Left ventricle myocardium inferior (tissue), 1 donor: Measurements from ENCODE around the gene KLHL14. TPM values are rescaled to one million over a fixed set of nuclear protein-coding genes. Genes with fewer than 3 reads are reported as not detected.

ENCODE experiments used
- DNase-seq: peaks from one replicate; pipeline ENCODE4 v3.0.0-alpha.2; 2020
- H3K27ac ChIP-seq: fragments of 200-600 bp; replicated peaks from 2 replicates; pipeline ENCODE4 v1.8.0; 2021
- H3K27me3 ChIP-seq: fragments of 200-600 bp; 2 replicates; pipeline ENCODE4 v1.8.0; 2021; ENCODE audit warnings: low read depth
- H3K36me3 ChIP-seq: fragments of 200-600 bp; 2 replicates; pipeline ENCODE4 v1.8.0; 2021
- H3K4me1 ChIP-seq: fragments of 200-600 bp; 2 replicates; pipeline ENCODE4 v1.8.0; 2021
- H3K4me3 ChIP-seq: fragments of 200-600 bp; 2 replicates; pipeline ENCODE4 v1.8.0; 2021; ENCODE audit warnings: mild to moderate bottlenecking, moderate library complexity
- H3K9me3 ChIP-seq: fragments of 200-600 bp; replicated peaks from 2 replicates; pipeline ENCODE4 v1.8.0; 2021
- CTCF ChIP-seq: fragments of 200-600 bp; IDR thresholded peaks from 2 replicates; pipeline ENCODE4 v1.8.0; 2021; ENCODE audit warnings: antibody characterized with exemption, mild to moderate bottlenecking, borderline replicate concordance
- intact Hi-C: fragments of 100-400 bp; cut with micrococcal nuclease; formaldehyde crosslinking; loops from one replicate; pipeline ENCODE4 v1.11.0; 2022
- total RNA-seq: library from RNA; stranded (reverse); fragmentation: NEBNext Ultra II Directional; extraction: Animal tissue kit (Norgen Biotek cat#: 25700); gene quantifications from one replicate; pipeline ENCODE4 v1.2.1, GENCODE V29; 2021
- donor health status: DM: no; HTN: yes; CAD: no; lungs with severe emphysema.

Gene KLHL14
- total RNA-seq, 1 donor from 2014 or later, result not detected

DNA sequence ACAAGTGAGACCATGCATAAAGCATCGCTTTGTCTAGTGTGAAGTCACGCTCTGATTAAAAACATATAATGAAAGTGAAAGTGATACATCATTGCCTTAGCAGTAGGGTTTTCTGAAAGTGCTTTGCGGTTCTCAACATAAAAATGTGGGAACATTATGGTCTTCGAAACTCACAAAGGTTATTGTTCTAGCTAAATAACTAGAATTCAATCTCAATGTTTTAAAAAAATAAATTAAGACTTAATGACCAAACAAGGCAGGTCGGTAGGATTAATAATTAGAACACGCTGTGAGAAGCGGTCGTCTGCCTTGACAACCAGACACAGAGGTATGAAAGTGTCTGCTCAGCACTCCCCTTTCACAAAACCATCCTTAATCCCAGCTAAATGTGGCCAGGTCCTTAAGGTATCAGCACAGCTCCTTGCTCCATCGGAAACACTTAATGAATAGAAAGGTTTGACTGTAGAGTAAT lies 42.2 kb downstream of the KLHL14 start:
- Histone ChIP-seq H3K27me3 (no peaks in the 10 kb centered on the region), H3K4me1 (no peaks in the 10 kb centered on the region), H3K4me3 (peak overlapping the region; percentile 44), H3K36me3 (no peaks in the 10 kb centered on the region), H3K27ac (no peak overlapping the region), H3K9me3 (peaks cover 15% of the 10 kb centered on the region)
- no peak for DNase-seq
- intact Hi-C loops, result no loop called here
- TF ChIP-seq CTCF, result no peak

GRCh38 chr18:32730068-32730467 lies 42.8 kb downstream of the KLHL14 start:
- Histone ChIP-seq H3K4me1 (no peaks in the 10 kb centered on the region), H3K4me3 (peak overlapping the region; percentile 44), H3K36me3 (no peaks in the 10 kb centered on the region), H3K27ac (no peak overlapping the region), H3K27me3 (no peaks in the 10 kb centered on the region), H3K9me3 (peaks cover 15% of the 10 kb centered on the region)
- intact Hi-C loops, result no loop called here
- no peak for TF ChIP-seq CTCF
- DNase-seq, result no peak

GRCh38 chr18:32724071-32724749 lies 48.6 kb downstream of the KLHL14 start:
- intact Hi-C loops, result no loop called here
- H3K27me3 ChIP-seq, result no peaks in the 10 kb centered on the region
- DNase-seq, result no peak
- TF ChIP-seq CTCF, result no peak
- H3K4me1 ChIP-seq, result no peaks in the 10 kb centered on the region
- no peaks in the 10 kb centered on the region for H3K36me3 ChIP-seq
- H3K4me3 ChIP-seq, result no peak overlapping the region
- H3K9me3 ChIP-seq, result no peaks in the 10 kb centered on the region
- no peak overlapping the region for H3K27ac ChIP-seq

DNA sequence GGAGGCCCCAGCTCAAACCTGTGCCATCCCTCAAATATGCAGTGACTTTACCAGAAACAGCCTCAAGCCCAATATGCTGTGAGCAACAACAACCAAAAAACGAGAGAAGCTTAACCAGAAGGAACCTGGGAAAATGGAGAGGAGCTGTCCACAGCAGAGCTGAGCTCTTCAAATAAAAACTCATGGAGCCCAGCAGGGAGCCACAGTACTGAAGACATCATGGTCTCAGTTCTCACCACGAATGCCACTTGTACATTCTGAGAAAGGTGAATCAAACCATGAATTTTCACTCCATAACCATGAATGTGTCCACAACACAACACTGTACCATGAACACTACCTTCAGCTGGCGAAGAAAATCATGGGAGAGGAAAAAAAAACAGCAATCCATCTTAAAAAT lies 50.5 kb downstream of the KLHL14 start:
- no peaks in the 10 kb centered on the region for H3K4me1 ChIP-seq
- H3K36me3 ChIP-seq, result no peaks in the 10 kb centered on the region
- TF ChIP-seq CTCF, result no peak
- no peaks in the 10 kb centered on the region for H3K9me3 ChIP-seq
- intact Hi-C loops, result no loop called here
- no peak overlapping the region for H3K4me3 ChIP-seq
- no peaks in the 10 kb centered on the region for H3K27me3 ChIP-seq
- DNase-seq, result no peak
- H3K27ac ChIP-seq, result no peak overlapping the region

- Histone ChIP-seq H3K9me3 (no peaks in the 10 kb centered on the region), H3K36me3 (no peaks in the 10 kb centered on the region), H3K27me3 (no peaks in the 10 kb centered on the region), H3K4me3 (no peak overlapping the region), H3K4me1 (no peaks in the 10 kb centered on the region), H3K27ac (no peak overlapping the region)
- no peak for TF ChIP-seq CTCF
- intact Hi-C loops, result no loop called here
- no peak for DNase-seq
These were observed 55.7 kb downstream of the KLHL14 start for GRCh38 chr18:32717126-32717525.
